Kidney (tissue), 14 donors: ENCODE measurements around the gene FLNB. TPM values are rescaled to one million over a fixed set of nuclear protein-coding genes. Genes with fewer than 3 reads are reported as not detected.

Experiments used
- DNase-seq, 5 donors: peaks; one replicate each; pipeline ENCODE4 v3.0.0-alpha.2; 2013 to 2020
- FAIRE-seq: peaks from 2 replicates; lab custom pipeline; 2012; peaks lifted over from hg19 to GRCh38; lab: Jason Lieb, UNC
- H3K27ac ChIP-seq, 2 donors: one replicate each; pipeline ENCODE4 v1.7.0; 2013; ENCODE audit warnings: low read depth in 2 of 2, low read length in 2 of 2, inconsistent platforms in 1 of 2
- H3K27me3 ChIP-seq: one replicate; pipeline ENCODE4 v1.7.1; 2013; ENCODE audit warnings: low read length, inconsistent platforms; ENCODE audit not compliant: control insufficient read depth, insufficient read depth
- H3K36me3 ChIP-seq, 3 donors: one replicate each; pipeline versions ENCODE4 v1.7.0 to v1.7.1; 2013; ENCODE audit warnings: low read length in 3 of 3, control low read depth in 1 of 3, inconsistent platforms in 1 of 3; ENCODE audit not compliant: insufficient read depth in 3 of 3, control insufficient read depth in 2 of 3
- H3K4me1 ChIP-seq, 3 donors: one replicate each; pipeline versions ENCODE4 v1.7.0 to v1.7.1; 2013; ENCODE audit warnings: low read length in 3 of 3, inconsistent platforms in 1 of 3, low read depth in 1 of 3; ENCODE audit not compliant: control insufficient read depth in 2 of 3, insufficient read depth in 2 of 3
- H3K4me3 ChIP-seq, 3 donors: one replicate each; pipeline versions ENCODE4 v1.7.0 to v1.8.1; 2013; ENCODE audit warnings: low read length in 3 of 3, control low read depth in 1 of 3, inconsistent platforms in 1 of 3
- H3K9ac ChIP-seq, 3 donors: one replicate each; pipeline versions ENCODE4 v1.7.0 to v1.7.1; 2013; ENCODE audit warnings: low read length in 3 of 3, control low read depth in 1 of 3, inconsistent platforms in 1 of 3
- H3K9me3 ChIP-seq, 3 donors: one replicate each; pipeline versions ENCODE4 v1.7.0 to v1.7.1; 2013; ENCODE audit warnings: low read length in 3 of 3, control low read depth in 1 of 3, inconsistent platforms in 1 of 3; ENCODE audit not compliant: control insufficient read depth in 2 of 3, insufficient read depth in 1 of 3
- CTCF ChIP-seq: IDR thresholded peaks from 3 replicates; pipeline ENCODE4 v1.5.1; 2012; ENCODE audit warnings: mild to moderate bottlenecking, moderate library complexity, borderline replicate concordance; ENCODE audit not compliant: insufficient read depth; ENCODE audit errors: extremely low read depth
- intact Hi-C: fragments of 100-400 bp; cut with DNase I; formaldehyde crosslinking; loops from one replicate; pipeline ENCODE4 v1.11.1; 2022
- polyA plus RNA-seq: library from polyadenylated mRNA; stranded (reverse); fragments of 350-450 nt; fragmentation: Illumina TruSeq; extraction: RNeasy Lipid Tissue Mini Kit (QIAGEN cat#74804); gene quantifications from one replicate; pipeline ENCODE4 v1.2.3, GENCODE V29; 2014; ENCODE audit warnings: low read depth, low replicate concordance; ENCODE audit not compliant: insufficient read depth
- total RNA-seq: library from RNA; stranded (reverse); fragmentation: NEBNext Ultra II Directional; extraction: Animal tissue kit (Norgen Biotek cat#: 25700); gene quantifications from one replicate; pipeline ENCODE4 v1.2.1, GENCODE V29; 2021
- donor health status: control.
- donor health status: control.
- donor health status: control.
- donor health status: control.
- donor health status: control.
- donor health status: DM: yes; HTN: yes; CAD: no.
- donor health status: Normal renal cell carcinoma (clear cell type).

Gene FLNB
- total and polyA plus RNA-seq, 2 donors from 2014 or later = 115 to 216 TPM

DNA sequence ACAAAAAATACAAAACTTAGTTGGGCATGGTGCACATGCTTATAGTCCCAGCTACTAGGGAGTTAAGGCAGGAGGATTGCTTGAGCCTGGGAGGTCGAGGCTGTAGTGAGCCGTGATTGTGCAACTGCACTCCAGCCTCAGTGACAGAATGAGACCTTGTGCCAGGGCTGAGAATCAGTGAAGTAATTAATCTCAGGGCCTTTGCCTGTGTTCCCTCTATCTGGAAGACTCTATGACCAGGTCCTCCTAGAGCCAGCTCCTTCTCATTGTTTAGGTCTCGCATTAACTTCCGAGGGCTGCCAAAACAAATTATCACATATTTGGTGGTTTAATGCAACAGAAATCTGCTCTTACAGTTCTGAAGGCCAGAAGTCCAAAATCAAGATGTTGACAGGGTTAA, 41.4 kb upstream of the FLNB start:
- FAIRE-seq (no peak), DNase-seq (no peak)
- TF ChIP-seq CTCF = no peak
- no peaks in the 10 kb centered on the region for H3K27me3 ChIP-seq
- no peak overlapping the region for H3K4me3 ChIP-seq
- intact Hi-C loops = no loop called here
- no peaks in the 10 kb centered on the region for H3K4me1 ChIP-seq
- H3K9ac ChIP-seq = no peak overlapping the region
- no peak overlapping the region for H3K27ac ChIP-seq
- H3K9me3 ChIP-seq = no peaks in the 10 kb centered on the region
- H3K36me3 ChIP-seq = no peaks in the 10 kb centered on the region

DNA sequence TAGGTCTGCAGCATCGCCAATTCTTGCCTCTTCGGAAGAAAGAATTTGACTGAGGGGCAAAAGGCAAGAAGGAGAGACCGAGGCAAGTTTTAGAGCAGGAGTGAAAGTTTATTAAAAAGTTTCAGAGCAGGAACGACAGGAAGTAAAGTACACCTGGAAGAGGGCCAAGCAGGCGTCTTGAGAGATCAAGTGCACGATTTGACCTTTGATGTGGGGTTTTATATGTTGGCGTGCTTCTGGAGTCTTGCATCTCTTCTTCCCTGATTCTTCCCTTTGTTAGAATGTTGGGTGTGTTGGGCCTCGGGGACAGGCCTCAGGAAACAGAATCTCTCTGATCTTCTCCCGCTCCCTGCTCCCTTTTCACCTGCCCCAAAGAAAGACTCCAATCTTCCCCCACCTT, 40.6 kb upstream of the FLNB start:
- intact Hi-C loops = no loop called here
- FAIRE-seq (no peak), DNase-seq (no peak)
- Histone ChIP-seq H3K4me3 (no peak overlapping the region), H3K27ac (no peak overlapping the region), H3K9me3 (no peaks in the 10 kb centered on the region), H3K9ac (no peak overlapping the region), H3K4me1 (no peaks in the 10 kb centered on the region), H3K36me3 (no peaks in the 10 kb centered on the region), H3K27me3 (no peaks in the 10 kb centered on the region)
- no peak for TF ChIP-seq CTCF

- no peak for TF ChIP-seq CTCF
- Histone ChIP-seq H3K27ac (no peak overlapping the region), H3K27me3 (no peaks in the 10 kb centered on the region), H3K4me3 (no peak overlapping the region), H3K4me1 (no peaks in the 10 kb centered on the region), H3K9ac (no peak overlapping the region), H3K36me3 (no peaks in the 10 kb centered on the region), H3K9me3 (no peaks in the 10 kb centered on the region)
- intact Hi-C loops = no loop called here
- DNase-seq = no peak
- FAIRE-seq = no peak
These were observed 39.7 kb upstream of the FLNB start for GRCh38 chr3:57968501-57968900.

DNA sequence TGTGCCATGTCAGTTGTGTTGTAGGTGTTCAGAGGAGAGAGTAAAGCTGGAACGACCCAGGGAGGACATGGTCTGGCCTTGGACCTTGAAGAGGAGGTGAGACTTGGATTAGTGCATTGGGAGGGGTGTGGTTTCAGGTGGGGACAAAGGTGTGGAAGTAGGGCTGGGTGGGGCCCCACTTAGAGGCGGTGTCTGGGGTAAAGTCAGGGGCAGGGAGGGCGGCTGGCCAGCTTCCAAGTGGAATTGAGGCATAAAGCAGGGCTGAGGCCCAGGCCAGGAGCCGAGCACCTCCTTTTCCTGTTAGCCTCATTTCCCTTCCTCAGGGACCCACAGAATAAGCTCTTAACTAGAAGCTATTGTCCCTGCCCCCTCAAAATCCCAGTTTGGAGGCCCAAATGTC, 36.2 kb upstream of the FLNB start:
- intact Hi-C loops = no loop called here
- peaks cover 0 to 4% (median 0%) of the 10 kb centered on the region in 3 donors for H3K4me1 ChIP-seq
- no peaks in the 10 kb centered on the region for H3K9me3 ChIP-seq
- no peak for TF ChIP-seq CTCF
- H3K4me3 ChIP-seq = no peak overlapping the region
- H3K27me3 ChIP-seq = no peaks in the 10 kb centered on the region
- no peak overlapping the region for H3K9ac ChIP-seq
- no peak for DNase-seq
- peak overlapping the region in 1 of 2 donors; percentile 17 for H3K27ac ChIP-seq
- no peaks in the 10 kb centered on the region for H3K36me3 ChIP-seq
- no peak for FAIRE-seq
